GM06990 (cell line): ENCODE data around the gene FMNL3.

Experiments
- DNase-seq: peaks from one replicate; pipeline ENCODE4 v3.0.0-alpha.2; 2011; ENCODE audit not compliant: insufficient read length; ENCODE audit errors: extremely low read depth
- H3K27me3 ChIP-seq: replicated peaks from 2 replicates; pipeline ENCODE4 v1.6.0; 2011; ENCODE audit warnings: low read length; ENCODE audit not compliant: control insufficient read depth, insufficient read depth
- H3K36me3 ChIP-seq: 2 replicates; pipeline ENCODE4 v1.5.1; 2011; ENCODE audit warnings: low read length; ENCODE audit not compliant: control insufficient read depth, insufficient read depth
- H3K4me3 ChIP-seq: replicated peaks from 2 replicates; pipeline ENCODE4 v1.5.1; 2011; ENCODE audit warnings: low read depth, mild to moderate bottlenecking, control low read depth, low read length
- TF ChIP-seq, protein P1 (sequence below): IDR thresholded peaks from 2 replicates; pipeline ENCODE4 v1.5.1; 2011; ENCODE audit warnings: low read length, control low read depth, mild to moderate bottlenecking, inconsistent platforms; ENCODE audit not compliant: insufficient read depth, poor library complexity, severe bottlenecking

FMNL3 gene

GRCh38 chr12:49703647-49704137, 3.5 kb downstream of the FMNL3 start:
- DNase-seq, result peak; percentile 29
- H3K4me3 ChIP-seq, result peak overlapping the region; percentile 44
- H3K27me3 ChIP-seq, result no peaks in the 10 kb centered on the region
- H3K36me3 ChIP-seq, result no peaks in the 10 kb centered on the region
- TF ChIP-seq, protein P1, sequence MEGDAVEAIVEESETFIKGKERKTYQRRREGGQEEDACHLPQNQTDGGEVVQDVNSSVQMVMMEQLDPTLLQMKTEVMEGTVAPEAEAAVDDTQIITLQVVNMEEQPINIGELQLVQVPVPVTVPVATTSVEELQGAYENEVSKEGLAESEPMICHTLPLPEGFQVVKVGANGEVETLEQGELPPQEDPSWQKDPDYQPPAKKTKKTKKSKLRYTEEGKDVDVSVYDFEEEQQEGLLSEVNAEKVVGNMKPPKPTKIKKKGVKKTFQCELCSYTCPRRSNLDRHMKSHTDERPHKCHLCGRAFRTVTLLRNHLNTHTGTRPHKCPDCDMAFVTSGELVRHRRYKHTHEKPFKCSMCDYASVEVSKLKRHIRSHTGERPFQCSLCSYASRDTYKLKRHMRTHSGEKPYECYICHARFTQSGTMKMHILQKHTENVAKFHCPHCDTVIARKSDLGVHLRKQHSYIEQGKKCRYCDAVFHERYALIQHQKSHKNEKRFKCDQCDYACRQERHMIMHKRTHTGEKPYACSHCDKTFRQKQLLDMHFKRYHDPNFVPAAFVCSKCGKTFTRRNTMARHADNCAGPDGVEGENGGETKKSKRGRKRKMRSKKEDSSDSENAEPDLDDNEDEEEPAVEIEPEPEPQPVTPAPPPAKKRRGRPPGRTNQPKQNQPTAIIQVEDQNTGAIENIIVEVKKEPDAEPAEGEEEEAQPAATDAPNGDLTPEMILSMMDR, result no peak

DNA sequence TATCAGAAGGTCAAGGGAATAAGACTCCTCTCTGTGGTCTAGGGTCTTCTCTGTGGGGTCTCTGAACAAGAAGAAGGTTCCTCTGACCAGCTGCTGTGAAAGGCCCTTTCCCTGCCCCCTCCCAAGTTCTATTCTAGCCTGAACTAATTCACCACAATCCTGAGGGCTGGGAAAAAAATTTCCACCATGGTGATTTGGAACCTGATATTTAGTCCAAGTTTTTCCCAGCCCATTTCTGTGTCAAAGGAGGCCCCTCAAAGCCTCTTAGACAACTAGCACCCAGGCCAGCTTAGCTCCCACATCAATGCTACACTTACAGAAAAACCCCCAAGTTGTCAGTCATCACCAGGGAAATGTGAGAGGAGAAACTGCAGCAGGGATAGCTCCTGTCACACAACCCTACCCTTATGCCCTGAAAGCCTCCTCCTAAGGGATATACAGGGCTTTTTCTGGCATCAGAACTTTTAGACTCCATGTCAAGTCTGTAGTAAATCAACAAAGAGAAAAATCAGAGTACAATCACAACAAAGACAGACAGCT, 4.5 kb downstream of the FMNL3 start:
- H3K27me3 ChIP-seq, result no peaks in the 10 kb centered on the region
- no peak for DNase-seq
- H3K4me3 ChIP-seq, result peak overlapping the region; percentile 11; the same call in 1 of the 2 replicates
- no peaks in the 10 kb centered on the region for H3K36me3 ChIP-seq
- TF ChIP-seq, protein P1, result no peak

DNA sequence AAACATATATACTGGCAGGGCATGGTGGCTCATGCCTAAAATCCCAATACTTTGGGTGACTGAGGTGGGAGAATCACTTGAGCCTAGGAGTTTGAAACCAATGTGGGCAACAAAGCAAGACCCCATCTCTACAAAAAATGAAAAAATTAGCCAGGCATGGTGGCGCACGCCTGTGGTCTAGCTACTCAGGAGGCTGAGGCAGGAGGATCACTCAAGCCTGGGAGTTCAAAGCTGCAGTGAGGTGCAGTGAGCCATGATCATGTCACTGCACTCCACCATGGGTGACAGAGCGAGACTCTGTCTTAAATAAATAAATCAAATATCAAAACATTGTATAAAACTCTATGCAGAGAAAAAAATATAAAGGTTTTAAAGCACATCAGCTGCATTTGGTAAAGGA, 5.2 kb downstream of the FMNL3 start:
- TF ChIP-seq, protein P1, result no peak
- Histone ChIP-seq H3K4me3 (no peak overlapping the region), H3K36me3 (0 out of 2 replicates have a peak, but pooled peaks cover 1% of the 10 kb centered on the region), H3K27me3 (no peaks in the 10 kb centered on the region)
- no peak for DNase-seq

DNA sequence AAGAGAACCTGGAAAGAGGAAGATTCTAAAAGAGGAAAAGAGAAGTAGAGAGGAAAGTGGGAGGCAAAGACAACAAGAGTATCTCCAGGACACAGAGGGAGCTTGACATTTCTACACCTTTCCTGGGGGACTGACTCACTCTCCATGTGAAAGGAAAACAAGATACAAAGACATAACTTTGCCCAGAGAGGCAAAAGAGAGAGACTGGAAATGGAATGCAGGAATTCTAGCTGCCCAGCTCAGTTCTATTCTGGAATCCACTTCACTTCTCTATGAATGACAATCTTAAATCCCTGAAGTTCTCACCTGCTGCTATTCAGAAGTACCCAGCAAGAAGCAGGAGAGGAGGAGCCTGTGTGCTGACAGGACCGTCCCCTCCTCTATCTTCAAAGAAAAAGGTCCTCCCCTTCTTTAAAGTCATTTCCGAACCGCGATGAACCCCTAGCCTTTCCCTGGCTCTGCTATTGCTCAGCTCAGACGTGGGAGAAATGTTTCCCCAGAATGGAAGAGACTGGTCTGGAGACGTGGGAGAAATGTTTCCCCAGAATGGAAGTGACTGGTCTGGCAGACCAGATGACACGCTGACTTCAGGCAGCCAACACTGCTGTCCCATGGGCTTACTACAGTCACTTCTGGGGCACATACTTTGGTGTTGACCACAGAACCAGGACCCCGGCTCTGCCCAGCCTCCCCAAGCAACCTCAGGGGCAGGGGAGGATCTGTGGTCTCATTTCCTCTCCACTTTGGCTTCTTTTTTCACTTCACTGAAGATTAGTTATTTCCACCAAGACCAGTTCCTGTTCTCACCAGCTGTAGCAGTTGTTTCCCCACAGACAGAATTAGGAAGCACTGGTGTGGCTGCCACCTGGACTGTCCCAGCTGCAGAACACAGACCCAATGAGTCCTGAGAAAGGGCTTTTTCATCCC, 8.3 kb downstream of the FMNL3 start:
- peak; percentile 81 for DNase-seq
- 0 out of 2 replicates have a peak, but pooled peaks cover 1% of the 10 kb centered on the region for H3K36me3 ChIP-seq
- H3K27me3 ChIP-seq, result no peaks in the 10 kb centered on the region
- TF ChIP-seq, protein P1, result no peak
- H3K4me3 ChIP-seq, result peak overlapping the region; percentile 43

GRCh38 chr12:49697808-49698207, 9.4 kb downstream of the FMNL3 start:
- H3K27me3 ChIP-seq, result no peaks in the 10 kb centered on the region
- no peak for DNase-seq
- H3K4me3 ChIP-seq, result peak overlapping the region; percentile 43; the same call in 1 of the 2 replicates
- 0 out of 2 replicates have a peak, but pooled peaks cover 1% of the 10 kb centered on the region for H3K36me3 ChIP-seq
- TF ChIP-seq, protein P1, result no peak
